CD14-positive monocyte (primary cell): ENCODE data around the gene NCCRP1. TPM values are rescaled to one million over a fixed set of nuclear protein-coding genes. Genes with fewer than 3 reads are reported as not detected.

Experiments
- DNase-seq, 3 donors: peaks; one replicate each; pipeline ENCODE4 v3.0.0-alpha.2; 2011 to 2022
- H2AFZ ChIP-seq: 2 replicates; pipeline ENCODE4 v1.6.0; 2012; ENCODE audit warnings: mild to moderate bottlenecking, low read depth, low read length, inconsistent platforms; ENCODE audit not compliant: insufficient read depth, poor library complexity, severe bottlenecking
- H3K27ac ChIP-seq, 2 donors: 1 replicate in 1 of 2; 2 replicates in 1 of 2; pipeline ENCODE4 v1.5.1; 2012 to 2013; ENCODE audit warnings: low read length in 2 of 2, control low read depth in 1 of 2, inconsistent platforms in 1 of 2, low read depth in 1 of 2, mild to moderate bottlenecking in 1 of 2
- H3K27me3 ChIP-seq, 2 donors: one replicate each; pipeline versions ENCODE4 v1.6.0 to v1.6.1; 2011 to 2013; ENCODE audit warnings: low read length in 2 of 2; ENCODE audit not compliant: control insufficient read depth in 2 of 2, insufficient read depth in 2 of 2
- H3K36me3 ChIP-seq, 2 donors: replicated peaks in 1 of 2; 1 replicate in 1 of 2; 2 replicates in 1 of 2; pipeline versions ENCODE4 v1.5.1 to v1.6.1; 2012 to 2013; ENCODE audit warnings: low read length in 2 of 2, control low read depth in 1 of 2, inconsistent platforms in 1 of 2, mild to moderate bottlenecking in 1 of 2; ENCODE audit not compliant: insufficient read depth in 2 of 2, control insufficient read depth in 1 of 2
- H3K4me1 ChIP-seq, 2 donors: 1 replicate in 1 of 2; 2 replicates in 1 of 2; pipeline versions ENCODE4 v1.5.1 to v1.6.1; 2012 to 2013; ENCODE audit warnings: low read length in 2 of 2, control low read depth in 1 of 2, inconsistent platforms in 1 of 2, mild to moderate bottlenecking in 1 of 2, moderate library complexity in 1 of 2; ENCODE audit not compliant: insufficient read depth in 2 of 2, control insufficient read depth in 1 of 2
- H3K4me2 ChIP-seq: replicated peaks from 2 replicates; pipeline ENCODE3; 2012; ENCODE audit warnings: low read length, moderate library complexity, mild to moderate bottlenecking; ENCODE audit not compliant: poor library complexity, severe bottlenecking; ENCODE audit errors: extremely low read depth
- H3K4me3 ChIP-seq, 3 experiments: fragments of 200-600 bp in 1 of 3; sonication (generic) in 1 of 3; replicated peaks in 1 of 3; 1 replicate in 2 of 3; 2 replicates in 1 of 3; pipeline ENCODE4 v1.5.1; 2011 to 2013; ENCODE audit warnings: low read length in 3 of 3, mild to moderate bottlenecking in 3 of 3, control low read depth in 2 of 3, low read depth in 2 of 3, inconsistent platforms in 1 of 3, moderate library complexity in 1 of 3
- H3K79me2 ChIP-seq: 2 replicates; pipeline ENCODE4 v1.6.0; 2012; ENCODE audit warnings: mild to moderate bottlenecking, control low read depth, inconsistent platforms, low read length, moderate library complexity; ENCODE audit not compliant: insufficient read depth
- H3K9ac ChIP-seq: 2 replicates; pipeline ENCODE4 v1.6.0; 2017; ENCODE audit warnings: low read length, mild to moderate bottlenecking; ENCODE audit not compliant: insufficient read depth, poor library complexity, severe bottlenecking
- H3K9me3 ChIP-seq, 2 donors: replicated peaks in 1 of 2; 1 replicate in 1 of 2; 2 replicates in 1 of 2; pipeline versions ENCODE4 v1.5.1 to v1.6.1; 2012 to 2013; ENCODE audit warnings: low read length in 2 of 2, control low read depth in 1 of 2; ENCODE audit not compliant: control insufficient read depth in 1 of 2, insufficient read depth in 1 of 2
- H4K20me1 ChIP-seq: 2 replicates; pipeline ENCODE4 v1.6.0; 2012; ENCODE audit warnings: mild to moderate bottlenecking, low read length, control low read depth, moderate library complexity; ENCODE audit not compliant: insufficient read depth
- H3K27ac Mint-ChIP-seq, 7 donors: one replicate each; pipeline ENCODE4 v1.8.0; 2020; ENCODE audit warnings: mild to moderate bottlenecking in 7 of 7, mixed read lengths in 7 of 7, moderate library complexity in 6 of 7, inconsistent platforms in 2 of 7
- H3K27me3 Mint-ChIP-seq, 3 donors: one replicate each; pipeline ENCODE4 v1.8.0; 2021 to 2022; ENCODE audit warnings: low read depth in 3 of 3, mild to moderate bottlenecking in 3 of 3, mixed read lengths in 3 of 3, moderate library complexity in 3 of 3, inconsistent platforms in 1 of 3
- H3K36me3 Mint-ChIP-seq, 2 donors: one replicate each; pipeline ENCODE4 v1.8.0; 2020; ENCODE audit warnings: mixed read lengths in 2 of 2, inconsistent platforms in 1 of 2, mild to moderate bottlenecking in 1 of 2
- H3K4me1 Mint-ChIP-seq: one replicate; pipeline ENCODE4 v1.8.0; 2020; ENCODE audit warnings: mild to moderate bottlenecking, mixed read lengths
- H3K4me3 Mint-ChIP-seq, 2 donors: one replicate each; pipeline ENCODE4 v1.8.0; 2020; ENCODE audit warnings: mild to moderate bottlenecking in 2 of 2, mixed read lengths in 2 of 2, moderate library complexity in 1 of 2
- H3K9me3 Mint-ChIP-seq, 7 donors: one replicate each; pipeline ENCODE4 v1.8.0; 2020 to 2022; ENCODE audit warnings: mixed read lengths in 7 of 7, mild to moderate bottlenecking in 6 of 7, moderate library complexity in 6 of 7, inconsistent platforms in 2 of 7
- CTCF ChIP-seq: fragments of 200-600 bp; IDR thresholded peaks from one replicate; pipeline ENCODE4 v1.8.0; 2022; ENCODE audit warnings: antibody characterized with exemption, mild to moderate bottlenecking
- WGBS: methylation state at CpG from one replicate; pipeline ENCODE4 v1.1.5; 2013; ENCODE audit warnings: missing lambda C conversion rate; ENCODE audit not compliant: insufficient coverage; 5-methylcytosine and 5-hydroxymethylcytosine counted together
- intact Hi-C, 2 donors: fragments of 100-400 bp; cut with micrococcal nuclease; formaldehyde crosslinking; loops; one replicate each; pipeline versions ENCODE4 v1.15.0 to v1.15.1; 2023
- polyA plus RNA-seq, 3 donors: library from polyadenylated mRNA; depleted of rRNA in 1 of 3; unstranded in 2 of 3; stranded (reverse) in 1 of 3; fragments of 300-500 nt in 2 of 3; fragments of >200 nt in 1 of 3; fragmentation: Illumina TruSeq in 2 of 3; gene quantifications; 1 replicate in 2 of 3; 2 replicates in 1 of 3; pipeline ENCODE4 v1.2.3, GENCODE V29; 2012 to 2021

NCCRP1 gene
- polyA plus RNA-seq, 3 donors = not detected

GRCh38 chr19:39148939-39149529 is 47.7 kb upstream of the NCCRP1 start:
- WGBS = 100% methylated on average over 1 of the region's 10 CpGs

GRCh38 chr19:39150235-39150634 is 46.5 kb upstream of the NCCRP1 start:
- no peak overlapping the region for H3K27ac ChIP-seq
- intact Hi-C loops = no loop called here
- H3K9ac ChIP-seq = no peak overlapping the region
- peaks cover 2 to 5% of the 10 kb centered on the region in 2 donors for H3K36me3 Mint-ChIP-seq
- no peaks in the 10 kb centered on the region for H3K9me3 ChIP-seq
- peaks cover 24% of the 10 kb centered on the region for H4K20me1 ChIP-seq
- no peak overlapping the region for H3K4me3 Mint-ChIP-seq
- TF ChIP-seq CTCF = no peak
- peaks cover 26% of the 10 kb centered on the region for H3K79me2 ChIP-seq
- 98% methylated on average over 8 of the region's 8 CpGs for WGBS
- no peak overlapping the region for H3K4me3 ChIP-seq
- no peak for DNase-seq
- H3K4me2 ChIP-seq = no peak overlapping the region
- H3K36me3 ChIP-seq = no peaks in the 10 kb centered on the region
- H3K27me3 ChIP-seq = no peaks in the 10 kb centered on the region
- H3K27me3 Mint-ChIP-seq = no peaks in the 10 kb centered on the region
- peaks cover 2 to 3% of the 10 kb centered on the region in 2 donors for H3K4me1 ChIP-seq
- peaks cover 5% of the 10 kb centered on the region for H3K4me1 Mint-ChIP-seq
- no peaks in the 10 kb centered on the region for H3K9me3 Mint-ChIP-seq
- no peak overlapping the region for H3K27ac Mint-ChIP-seq
- no peak overlapping the region for H2AFZ ChIP-seq

More at GRCh38 chr19:39148939-39149529, 47.7 kb upstream of the NCCRP1 start:
- Histone ChIP-seq H3K27ac (no peak overlapping the region), H3K4me2 (no peak overlapping the region), H3K27me3 (no peaks in the 10 kb centered on the region), H3K4me3 (no peak overlapping the region), H4K20me1 (peaks cover 35% of the 10 kb centered on the region), H3K36me3 (no peaks in the 10 kb centered on the region), H3K79me2 (peaks cover 27% of the 10 kb centered on the region), H3K9me3 (no peaks in the 10 kb centered on the region), H3K9ac (no peak overlapping the region), H2AFZ (no peak overlapping the region), H3K4me1 (peaks cover 14 to 15% of the 10 kb centered on the region in 2 donors)
- DNase-seq = no peak
- no peak overlapping the region for H3K4me3 Mint-ChIP-seq
- peaks cover 17% of the 10 kb centered on the region for H3K4me1 Mint-ChIP-seq
- TF ChIP-seq CTCF = no peak
- peaks cover 0 to 1% (median 0%) of the 10 kb centered on the region in 3 donors for H3K27me3 Mint-ChIP-seq
- intact Hi-C loops = no loop called here
- H3K27ac Mint-ChIP-seq = no peak overlapping the region
- peaks cover 2 to 5% of the 10 kb centered on the region in 2 donors for H3K36me3 Mint-ChIP-seq
- H3K9me3 Mint-ChIP-seq = no peaks in the 10 kb centered on the region
